ENCODE measurements around the gene AGRN. TPM values are rescaled to one million over a fixed set of nuclear protein-coding genes. Genes with fewer than 3 reads are reported as not detected.
"Not testable (repeated sequence)": the region's sequence is repeated elsewhere in the genome, so short reads cannot be mapped to it uniquely, and the experiment has no call there.

AGRN gene
- total RNA-seq, 4 donors from 2014 or later = 33.0 to 103 (median 41.4) TPM

DNA sequence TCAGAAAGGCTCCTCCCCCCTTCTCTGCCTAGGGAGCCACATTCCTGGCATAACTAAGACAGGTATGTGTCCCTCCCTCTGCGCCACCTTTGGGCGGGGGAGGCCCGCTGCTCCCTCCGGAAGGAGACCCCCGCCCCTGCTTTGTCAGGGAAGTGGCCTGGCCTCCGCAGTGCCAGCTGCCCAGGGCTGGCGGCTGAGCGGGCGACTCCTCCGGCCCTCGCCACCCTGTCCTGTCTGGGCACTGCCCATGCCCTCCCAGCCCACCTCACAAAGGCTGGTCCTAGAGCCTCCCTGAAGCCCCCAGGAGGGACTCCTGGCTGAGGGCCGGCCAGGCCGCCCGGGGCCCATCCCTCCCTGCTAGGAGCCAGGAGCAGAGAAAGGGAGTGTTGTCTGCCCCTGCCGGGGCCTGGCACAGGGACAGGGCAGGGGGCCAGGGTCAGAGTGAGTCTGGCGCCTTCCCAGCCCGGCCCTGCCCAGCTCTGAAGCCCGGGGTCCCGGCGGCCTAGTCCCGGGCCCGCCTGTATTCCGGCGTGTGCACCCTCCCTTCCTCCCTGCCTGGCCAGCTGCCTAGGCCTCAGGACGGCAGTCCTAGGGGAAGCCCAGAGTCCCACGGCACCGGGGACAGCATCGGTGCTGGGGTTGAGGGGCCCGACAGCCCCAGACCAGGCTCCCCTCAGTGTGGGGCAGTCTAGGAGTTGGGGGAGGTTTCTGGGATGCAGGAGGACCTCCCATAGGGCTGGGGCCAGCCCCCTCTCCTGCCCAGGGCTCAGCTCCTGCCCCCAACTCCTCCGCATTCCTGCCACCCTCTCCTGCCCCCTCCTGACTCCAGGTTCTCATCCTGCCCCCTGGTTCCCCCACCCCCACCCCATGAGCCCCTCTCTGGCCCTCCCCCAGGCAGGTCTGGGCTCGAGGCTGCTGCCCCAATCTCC lies 5.1 kb downstream of the AGRN start:
- Histone ChIP-seq H3K36me3 (no peaks in the 10 kb centered on the region), H3K4me3 (no peak overlapping the region), H3K9me3 (no peaks in the 10 kb centered on the region), H3K4me1 (peaks cover 0 to 24% (median 5%) of the 10 kb centered on the region in 4 donors), H3K27me3 (no peaks in the 10 kb centered on the region), H3K27ac (no peak overlapping the region)
- DNase-seq = no peak
- TF ChIP-seq POLR2A (IDR thresholded peaks at IDR 0.05) = no peak
- TF ChIP-seq CTCF (IDR thresholded peaks at IDR 0.05) = no peak

DNA sequence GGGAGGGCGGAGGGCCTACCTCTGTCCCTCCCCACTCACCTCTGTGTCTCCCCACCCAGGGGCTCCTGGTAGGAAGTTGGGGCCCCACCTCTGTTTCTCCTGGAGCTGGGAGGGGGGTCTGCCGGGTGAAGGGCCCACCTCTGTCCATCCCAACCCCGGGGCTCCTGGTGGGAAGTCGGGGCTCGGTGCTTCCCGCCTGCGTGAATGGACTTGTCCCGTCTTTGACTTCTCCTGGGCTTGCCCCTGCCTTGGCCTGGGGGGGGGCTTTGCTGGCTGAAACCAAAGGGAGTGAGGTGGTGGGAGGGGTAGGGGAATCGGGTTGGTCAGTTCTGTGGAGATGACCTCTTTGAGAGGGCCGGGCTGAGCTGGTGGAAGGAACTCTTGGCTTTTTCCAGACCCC lies 5.8 kb downstream of the AGRN start:
- Histone ChIP-seq H3K9me3 (no peaks in the 10 kb centered on the region), H3K36me3 (no peaks in the 10 kb centered on the region), H3K27ac (no peak overlapping the region), H3K27me3 (no peaks in the 10 kb centered on the region), H3K4me1 (peaks cover 0 to 17% (median 2%) of the 10 kb centered on the region in 4 donors), H3K4me3 (no peak overlapping the region)
- DNase-seq = no peak
- TF ChIP-seq POLR2A (IDR thresholded peaks at IDR 0.05) (no peak), CTCF (IDR thresholded peaks at IDR 0.05) (no peak)

GRCh38 chr1:1026599-1027413 lies 6.9 kb downstream of the AGRN start:
- Histone ChIP-seq H3K36me3 (no peaks in the 10 kb centered on the region), H3K9me3 (no peaks in the 10 kb centered on the region), H3K4me1 (peaks cover 0 to 16% (median 0%) of the 10 kb centered on the region in 4 donors), H3K27ac (no peak overlapping the region), H3K4me3 (no peak overlapping the region), H3K27me3 (no peaks in the 10 kb centered on the region)
- TF ChIP-seq CTCF (IDR thresholded peaks at IDR 0.05) = no peak
- no peak for TF ChIP-seq POLR2A (IDR thresholded peaks at IDR 0.05)
- DNase-seq = no peak

- peaks cover 0 to 2% of the 10 kb centered on the region in 2 donors for H3K27me3 ChIP-seq
- H3K27ac ChIP-seq = no peak overlapping the region
- H3K9me3 ChIP-seq = no peaks in the 10 kb centered on the region
- no peaks in the 10 kb centered on the region for H3K36me3 ChIP-seq
- H3K4me3 ChIP-seq = no peak overlapping the region
- TF ChIP-seq CTCF (IDR thresholded peaks at IDR 0.05) (no peak), POLR2A (IDR thresholded peaks at IDR 0.05) (no peak)
- no peak for DNase-seq
- peaks cover 0 to 26% (median 7%) of the 10 kb centered on the region in 4 donors for H3K4me1 ChIP-seq
Observed at GRCh38 chr1:1027791-1028190, 7.9 kb downstream of the AGRN start.

DNA sequence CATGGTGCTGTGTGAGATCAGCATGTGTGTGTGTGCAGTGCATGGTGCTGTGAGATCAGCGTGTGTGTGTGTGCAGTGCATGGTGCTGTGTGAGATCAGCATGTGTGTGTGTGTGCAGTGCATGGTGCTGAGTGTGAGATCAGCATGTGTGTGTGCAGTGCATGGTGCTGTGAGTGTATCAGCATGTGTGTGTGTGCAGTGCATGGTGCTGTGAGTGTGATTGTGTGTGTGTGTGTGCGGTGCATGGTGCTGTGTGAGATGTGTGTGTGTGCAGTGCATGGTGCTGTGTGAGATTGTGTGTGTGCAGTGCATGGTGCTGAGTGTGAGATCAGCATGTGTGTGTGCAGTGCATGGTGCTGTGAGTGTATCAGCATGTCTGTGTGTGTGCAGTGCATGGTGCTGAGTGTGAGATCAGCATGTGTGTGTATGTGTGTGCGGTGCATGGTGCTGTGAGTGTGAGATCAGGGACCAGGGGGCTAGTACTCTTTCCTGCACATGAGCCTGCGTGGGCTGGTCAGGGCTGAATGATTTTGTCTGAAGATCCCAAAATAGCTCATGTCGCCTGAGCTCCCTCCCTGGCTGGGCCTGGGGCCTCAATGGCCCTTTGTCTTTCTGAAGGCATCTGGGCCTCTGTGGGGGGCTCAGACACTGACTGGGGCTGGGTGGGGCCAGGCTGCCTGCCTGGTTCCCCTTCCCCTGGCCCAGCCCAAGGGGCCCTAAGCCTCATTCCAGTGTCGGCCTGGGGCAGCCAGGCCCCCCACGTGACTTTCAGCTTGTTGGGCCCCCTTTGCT lies 11.1 kb downstream of the AGRN start:
- not testable (repeated sequence) for H3K36me3 ChIP-seq
- H3K27me3 ChIP-seq = peaks cover 0 to 19% of the 10 kb centered on the region in 2 donors

More for the DNA sequence above, 11.1 kb downstream of the AGRN start:
- peaks cover 0 to 32% (median 20%) of the 10 kb centered on the region in 4 donors for H3K4me1 ChIP-seq
- not testable (repeated sequence) for DNase-seq, H3K27ac ChIP-seq, H3K4me3 ChIP-seq, H3K9me3 ChIP-seq

Measured in Peyer's patch (tissue), 4 donors.